OCI-M2 (cell line): ENCODE measurements around the gene SPAG17.

Source experiments
- DNase-seq: peaks from one replicate; lab custom pipeline; 2025; ENCODE audit not compliant: unreplicated experiment; lab: John Stamatoyannopoulos, UW

Gene SPAG17

GRCh38 chr1:118122234-118123004 lies 62.6 kb downstream of the SPAG17 start:
- DNase-seq, result no peak

GRCh38 chr1:118118873-118119463 lies 66.1 kb downstream of the SPAG17 start:
- no peak for DNase-seq

GRCh38 chr1:118118469-118118868 lies 66.6 kb downstream of the SPAG17 start:
- no peak for DNase-seq

- no peak for DNase-seq
Observed at GRCh38 chr1:118117521-118117920, 67.5 kb downstream of the SPAG17 start.

GRCh38 chr1:118116909-118117308 lies 68.1 kb downstream of the SPAG17 start:
- no peak for DNase-seq

- DNase-seq, result no peak
Observed at GRCh38 chr1:118116401-118116800, 68.6 kb downstream of the SPAG17 start.

GRCh38 chr1:118115567-118116295 lies 69.3 kb downstream of the SPAG17 start:
- no peak for DNase-seq

- DNase-seq, result no peak
Observed at GRCh38 chr1:118113261-118113660, 71.8 kb downstream of the SPAG17 start.

GRCh38 chr1:118110580-118110979 lies 74.4 kb downstream of the SPAG17 start:
- DNase-seq, result no peak

GRCh38 chr1:118104951-118105350 lies 80.1 kb downstream of the SPAG17 start:
- DNase-seq, result no peak

GRCh38 chr1:118102445-118102844 lies 82.6 kb downstream of the SPAG17 start:
- no peak for DNase-seq

GRCh38 chr1:118101999-118102398 lies 83.0 kb downstream of the SPAG17 start:
- no peak for DNase-seq

- DNase-seq, result no peak
Observed at GRCh38 chr1:118101515-118101844, 83.5 kb downstream of the SPAG17 start.

GRCh38 chr1:118100686-118101514 lies 84.1 kb downstream of the SPAG17 start:
- no peak for DNase-seq

- no peak for DNase-seq
Observed at GRCh38 chr1:118099686-118100085, 85.3 kb downstream of the SPAG17 start.

- no peak for DNase-seq
Observed at GRCh38 chr1:118097622-118098348, 87.2 kb downstream of the SPAG17 start.

GRCh38 chr1:118093017-118093416 lies 92.0 kb downstream of the SPAG17 start:
- DNase-seq, result no peak

- no peak for DNase-seq
Observed at GRCh38 chr1:118090130-118090529, 94.9 kb downstream of the SPAG17 start.

- DNase-seq, result no peak
Observed at GRCh38 chr1:118085365-118085764, 99.7 kb downstream of the SPAG17 start.

- DNase-seq, result no peak
Observed at GRCh38 chr1:118084400-118084799, 100.6 kb downstream of the SPAG17 start.

- DNase-seq, result no peak
Observed at GRCh38 chr1:118082984-118083383, 102.0 kb downstream of the SPAG17 start.
